Epidermal melanocyte (primary cell): Measurements from ENCODE around the gene SDK1.
"Not testable (repeated sequence)": the region's sequence is repeated elsewhere in the genome, so short reads cannot be mapped to it uniquely, and the experiment has no call there.

Source experiments
- DNase-seq: peaks from one replicate; pipeline ENCODE4 v3.0.0; 2011; ENCODE audit warnings: low spot score; ENCODE audit not compliant: insufficient read length

Gene SDK1

GRCh38 chr7:4237296-4238235 lies 936.5 kb downstream of the SDK1 start:
- no peak for DNase-seq

GRCh38 chr7:4238861-4239260 lies 937.8 kb downstream of the SDK1 start:
- DNase-seq: no peak

- DNase-seq: no peak
Measured at GRCh38 chr7:4240042-4240441, 939.0 kb downstream of the SDK1 start.

GRCh38 chr7:4240520-4241303 lies 939.7 kb downstream of the SDK1 start:
- DNase-seq: no peak

- DNase-seq: no peak
Measured at GRCh38 chr7:4241304-4241612, 940.2 kb downstream of the SDK1 start.

DNA sequence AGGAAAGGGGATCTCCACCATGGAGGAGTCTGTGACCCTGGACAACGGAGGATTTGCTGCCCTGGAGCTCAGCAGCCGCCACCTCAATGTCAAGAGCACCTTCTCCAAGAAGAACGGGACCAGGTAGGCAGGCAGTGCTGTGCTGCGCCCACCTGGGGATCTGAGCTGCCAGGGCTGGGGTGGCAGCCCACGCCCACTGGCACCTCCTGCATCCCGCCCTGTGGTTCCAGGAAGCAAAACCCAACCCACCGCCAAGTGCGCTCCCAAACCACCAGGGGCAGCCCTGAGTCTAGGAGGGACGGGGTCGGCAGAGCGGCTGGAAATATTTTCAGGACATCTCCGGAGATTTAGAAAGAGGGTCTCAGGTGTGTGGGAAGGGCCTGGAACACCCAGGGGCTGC lies 940.7 kb downstream of the SDK1 start:
- DNase-seq: no peak

GRCh38 chr7:4242706-4243105 lies 941.7 kb downstream of the SDK1 start:
- no peak for DNase-seq

GRCh38 chr7:4244041-4244440 lies 943.0 kb downstream of the SDK1 start:
- DNase-seq: no peak

DNA sequence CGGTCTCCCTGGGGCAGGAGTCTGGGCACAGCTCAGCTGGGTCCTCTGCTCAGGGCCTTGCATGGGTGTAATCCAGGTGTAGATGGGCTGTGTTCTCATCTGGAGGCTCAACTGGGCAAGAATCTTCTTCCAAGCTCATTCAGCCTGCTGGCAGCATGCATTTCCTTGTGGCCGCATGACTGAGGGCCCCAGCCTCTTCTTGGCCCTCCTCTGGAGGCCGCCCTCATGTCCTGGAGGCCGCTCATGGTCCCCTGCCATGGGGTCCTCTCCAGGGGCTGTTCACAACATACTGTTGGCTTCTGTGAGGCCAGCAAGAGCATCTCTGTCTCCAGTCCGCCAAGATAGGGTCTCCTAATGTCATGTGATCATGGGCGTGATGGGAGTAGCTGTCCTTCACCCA lies 943.6 kb downstream of the SDK1 start:
- no peak for DNase-seq

DNA sequence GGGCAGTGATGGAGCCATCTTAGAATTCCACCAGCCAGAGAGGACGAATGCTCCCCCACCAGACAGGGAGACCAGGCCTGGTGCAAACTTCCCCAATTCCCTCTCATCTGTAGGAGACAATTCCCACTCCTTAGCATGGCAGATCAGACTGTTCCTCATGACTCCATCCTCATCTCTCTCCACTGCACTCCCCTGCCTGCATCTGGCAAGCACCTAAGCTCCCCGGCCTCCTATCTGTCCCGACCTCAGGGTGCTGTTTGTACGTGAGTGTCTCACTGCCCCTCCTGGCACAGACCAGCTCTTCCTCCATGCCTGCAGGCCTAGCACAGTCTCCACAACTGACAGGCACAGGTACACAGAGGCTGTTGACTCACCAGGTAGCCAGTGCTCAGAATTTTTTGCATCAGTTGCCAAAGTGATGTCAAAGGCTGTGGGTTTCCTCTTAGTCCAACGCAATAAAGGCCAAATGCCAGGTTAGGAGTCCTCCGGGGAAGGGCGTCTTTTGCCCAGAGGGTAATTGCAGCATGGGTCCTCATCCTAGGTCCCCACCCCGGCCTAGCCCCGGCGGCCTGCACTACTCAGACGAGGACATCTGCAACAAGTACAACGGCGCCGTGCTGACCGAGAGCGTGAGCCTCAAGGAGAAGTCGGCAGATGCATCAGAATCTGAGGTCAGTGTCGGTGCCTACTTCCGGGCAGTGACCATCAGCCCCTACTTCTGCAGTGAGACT lies 944.2 kb downstream of the SDK1 start:
- no peak for DNase-seq

- DNase-seq: peak; percentile 49
Measured at GRCh38 chr7:4245866-4246470, 944.9 kb downstream of the SDK1 start.

GRCh38 chr7:4246536-4246935 lies 945.5 kb downstream of the SDK1 start:
- no peak for DNase-seq

- no peak for DNase-seq
Measured at GRCh38 chr7:4247106-4247876, 946.2 kb downstream of the SDK1 start.

- DNase-seq: no peak
Measured at GRCh38 chr7:4248295-4248694, 947.2 kb downstream of the SDK1 start.

- no peak for DNase-seq
Measured at GRCh38 chr7:4249241-4249640, 948.2 kb downstream of the SDK1 start.

DNA sequence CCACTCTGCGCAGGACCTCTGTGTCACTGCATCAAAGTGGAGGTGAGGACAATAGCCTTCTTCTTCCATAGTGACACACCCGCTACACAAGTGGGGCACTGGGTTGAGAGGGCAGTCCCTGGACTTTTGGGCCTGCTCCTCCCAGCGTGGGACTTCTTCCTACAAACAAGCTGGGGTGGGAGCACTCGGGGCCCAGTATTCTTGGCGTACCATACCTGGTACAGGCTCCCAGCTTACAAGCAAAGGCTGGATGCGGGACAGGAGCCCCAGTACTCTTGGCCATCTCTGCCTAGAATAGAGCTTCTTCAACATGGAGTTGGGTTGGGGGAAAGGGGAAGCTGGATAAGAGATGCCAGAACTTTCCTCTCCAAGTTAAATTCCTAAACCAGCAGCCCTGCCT lies 954.3 kb downstream of the SDK1 start:
- DNase-seq: no peak

DNA sequence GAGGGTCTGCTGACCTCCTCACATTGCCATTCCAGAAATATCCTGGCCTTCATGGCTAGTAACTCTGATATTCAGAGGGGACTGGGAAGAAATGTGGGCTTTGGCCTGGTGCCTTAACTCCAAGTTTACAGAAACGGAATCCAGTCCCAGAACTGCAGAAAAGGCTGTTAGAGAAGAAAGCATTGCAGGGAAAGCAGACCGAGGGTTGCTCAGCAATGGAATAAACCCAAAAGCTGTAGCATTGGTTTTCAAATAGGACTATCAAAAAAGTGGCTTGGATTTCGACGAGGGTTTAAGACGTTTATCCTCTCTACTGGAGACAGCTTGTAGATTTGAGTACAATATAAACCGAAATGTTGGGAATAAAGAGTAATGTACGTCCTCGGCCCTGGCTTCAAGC lies 955.2 kb downstream of the SDK1 start:
- DNase-seq: no peak

- no peak for DNase-seq
Measured at GRCh38 chr7:4257146-4258111, 956.4 kb downstream of the SDK1 start.

DNA sequence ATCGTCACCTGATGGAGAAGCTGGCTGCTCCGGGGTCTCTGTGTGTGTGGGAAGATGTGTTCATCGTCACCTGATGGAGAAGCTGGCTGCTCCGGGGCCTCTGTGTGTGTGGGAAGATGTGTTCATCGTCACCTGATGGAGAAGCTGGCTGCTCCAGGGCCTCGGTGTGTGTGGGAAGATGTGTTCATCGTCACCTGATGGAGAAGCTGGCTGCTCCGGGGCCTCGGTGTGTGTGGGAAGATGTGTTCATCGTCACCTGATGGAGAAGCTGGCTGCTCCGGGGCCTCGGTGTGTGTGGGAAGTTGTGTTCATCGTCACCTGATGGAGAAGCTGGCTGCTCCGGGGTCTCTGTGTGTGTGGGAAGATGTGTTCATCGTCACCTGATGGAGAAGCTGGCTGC lies 959.1 kb downstream of the SDK1 start:
- DNase-seq: not testable (repeated sequence)
